Measurements from ENCODE around the gene PLCD4. TPM values are rescaled to one million over a fixed set of nuclear protein-coding genes. Genes with fewer than 3 reads are reported as not detected.
A peak's percentile ranks its signal among the peaks of the same experiment; 100 is the strongest.

Gene PLCD4
- polyA plus RNA-seq, 1 experiment: 4.9 TPM

DNA sequence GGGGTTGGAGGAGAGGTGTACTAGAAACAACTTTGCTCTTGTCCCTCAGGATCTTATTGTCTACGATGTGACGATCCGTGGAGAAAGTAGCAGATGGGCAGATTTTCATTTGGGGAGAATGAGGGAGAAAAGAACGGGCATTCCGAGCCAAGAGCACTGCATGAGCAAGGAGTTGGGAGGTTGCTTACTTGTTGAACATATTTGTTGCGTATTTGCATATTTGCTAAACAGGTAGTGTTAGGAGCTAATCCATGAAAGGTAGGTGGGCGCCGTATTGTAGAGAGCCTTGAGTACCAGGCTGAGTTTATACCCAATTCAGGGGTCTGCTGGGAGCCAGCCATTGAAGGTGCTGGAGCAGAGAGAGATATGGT lies 52.3 kb downstream of the PLCD4 start:
- TF ChIP-seq, protein P1, sequence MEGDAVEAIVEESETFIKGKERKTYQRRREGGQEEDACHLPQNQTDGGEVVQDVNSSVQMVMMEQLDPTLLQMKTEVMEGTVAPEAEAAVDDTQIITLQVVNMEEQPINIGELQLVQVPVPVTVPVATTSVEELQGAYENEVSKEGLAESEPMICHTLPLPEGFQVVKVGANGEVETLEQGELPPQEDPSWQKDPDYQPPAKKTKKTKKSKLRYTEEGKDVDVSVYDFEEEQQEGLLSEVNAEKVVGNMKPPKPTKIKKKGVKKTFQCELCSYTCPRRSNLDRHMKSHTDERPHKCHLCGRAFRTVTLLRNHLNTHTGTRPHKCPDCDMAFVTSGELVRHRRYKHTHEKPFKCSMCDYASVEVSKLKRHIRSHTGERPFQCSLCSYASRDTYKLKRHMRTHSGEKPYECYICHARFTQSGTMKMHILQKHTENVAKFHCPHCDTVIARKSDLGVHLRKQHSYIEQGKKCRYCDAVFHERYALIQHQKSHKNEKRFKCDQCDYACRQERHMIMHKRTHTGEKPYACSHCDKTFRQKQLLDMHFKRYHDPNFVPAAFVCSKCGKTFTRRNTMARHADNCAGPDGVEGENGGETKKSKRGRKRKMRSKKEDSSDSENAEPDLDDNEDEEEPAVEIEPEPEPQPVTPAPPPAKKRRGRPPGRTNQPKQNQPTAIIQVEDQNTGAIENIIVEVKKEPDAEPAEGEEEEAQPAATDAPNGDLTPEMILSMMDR (IDR thresholded peaks at IDR 0.05; ENCODE audit: low read depth, low read length): no peak
- DNase-seq (ENCODE audit: low read depth, low spot score): no peak
- ChIA-PET CTCF (interaction anchor here (0.6 to 5.2 kb wide), 10 partner anchors 11 to 188 kb away, joined by 3 to 72 read pairs (median 3); partner anchors contain the start of genes RNF25 and STK36), POLR2A (interaction anchor here (0.6 to 3.0 kb wide), 9 partner anchors 8 to 418 kb away, joined by 3 to 24 read pairs (median 5); partner anchors contain the start of genes PLCD4, RNF25, STK36 and TTLL4)
- Histone ChIP-seq H3K9me3 (ENCODE audit: control insufficient read depth, insufficient read depth, low read length) (peaks cover 3% of the 10 kb centered on the region; the same call in 1 of the 2 replicates), H3K27me3 (ENCODE audit: control insufficient read depth, insufficient read depth, low read length) (no peaks in the 10 kb centered on the region), H3K27ac (ENCODE audit: low read depth, low read length) (peak overlapping the region; percentile 21), H3K4me3 (ENCODE audit: low read depth, low read length) (peak overlapping the region; percentile 91)

DNA sequence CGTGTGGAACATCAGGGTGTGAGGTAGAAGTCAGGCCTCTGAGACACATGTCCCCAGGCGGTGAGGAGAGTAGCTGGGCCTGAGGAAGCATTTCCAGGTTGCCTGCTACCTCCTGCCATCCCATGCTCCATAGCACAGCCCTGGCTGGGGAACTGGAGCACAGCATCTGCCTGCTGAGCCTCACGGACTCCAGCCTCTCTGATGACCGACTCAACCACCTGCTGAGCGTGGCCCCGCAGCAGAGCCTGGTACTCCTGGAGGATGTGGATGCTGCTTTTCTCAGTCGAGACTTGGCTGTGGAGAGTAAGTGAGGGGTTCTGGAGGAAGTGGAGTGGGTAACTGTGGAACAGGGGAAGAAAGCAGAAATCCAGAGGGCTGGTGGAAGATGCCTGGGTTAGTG lies 54.7 kb downstream of the PLCD4 start:
- no peak for DNase-seq (ENCODE audit: low read depth, low spot score)
- Histone ChIP-seq H3K9me3 (ENCODE audit: control insufficient read depth, insufficient read depth, low read length) (peaks cover 3% of the 10 kb centered on the region; the same call in 1 of the 2 replicates), H3K4me3 (ENCODE audit: low read depth, low read length) (no peak overlapping the region), H3K27ac (ENCODE audit: low read depth, low read length) (no peak overlapping the region), H3K27me3 (ENCODE audit: control insufficient read depth, insufficient read depth, low read length) (no peaks in the 10 kb centered on the region)
- TF ChIP-seq, protein P1 (IDR thresholded peaks at IDR 0.05; ENCODE audit: low read depth, low read length): no peak
- ChIA-PET CTCF (interaction anchor here (5.2 kb wide), 1 partner anchor 13 kb away, joined by 32 read pairs; no protein-coding TSS in a partner anchor), POLR2A (interaction anchor here (1.3 kb wide), 1 partner anchor 10 kb away, joined by 3 read pairs; the partner anchor contains the start of gene STK36)

DNA sequence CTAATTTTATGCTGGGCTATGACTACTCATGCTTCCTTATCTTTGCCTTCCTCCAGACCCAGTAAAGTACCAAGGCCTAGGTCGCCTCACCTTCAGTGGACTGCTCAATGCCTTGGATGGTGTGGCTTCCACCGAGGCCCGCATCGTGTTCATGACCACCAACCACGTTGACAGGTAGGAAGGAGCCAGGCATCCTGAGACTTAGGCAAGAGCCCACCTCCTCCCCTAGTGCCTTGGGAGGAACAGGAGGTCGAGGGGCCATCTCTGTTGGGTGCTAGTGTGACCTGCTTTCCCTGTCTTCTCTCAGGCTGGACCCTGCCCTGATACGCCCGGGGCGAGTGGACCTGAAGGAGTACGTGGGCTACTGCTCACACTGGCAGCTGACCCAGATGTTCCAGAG lies 55.1 kb downstream of the PLCD4 start:
- Histone ChIP-seq H3K9me3 (ENCODE audit: control insufficient read depth, insufficient read depth, low read length) (peaks cover 3% of the 10 kb centered on the region; the same call in 1 of the 2 replicates), H3K4me3 (ENCODE audit: low read depth, low read length) (no peak overlapping the region), H3K27ac (ENCODE audit: low read depth, low read length) (no peak overlapping the region), H3K27me3 (ENCODE audit: control insufficient read depth, insufficient read depth, low read length) (no peaks in the 10 kb centered on the region)
- no peak for DNase-seq (ENCODE audit: low read depth, low spot score)
- POLR2A ChIA-PET: interaction anchor here (0.5 kb wide), 1 partner anchor 38 kb away, joined by 4 read pairs; no protein-coding TSS in a partner anchor
- TF ChIP-seq, protein P1 (IDR thresholded peaks at IDR 0.05; ENCODE audit: low read depth, low read length): no peak
- CTCF ChIA-PET: no interaction called here

DNA sequence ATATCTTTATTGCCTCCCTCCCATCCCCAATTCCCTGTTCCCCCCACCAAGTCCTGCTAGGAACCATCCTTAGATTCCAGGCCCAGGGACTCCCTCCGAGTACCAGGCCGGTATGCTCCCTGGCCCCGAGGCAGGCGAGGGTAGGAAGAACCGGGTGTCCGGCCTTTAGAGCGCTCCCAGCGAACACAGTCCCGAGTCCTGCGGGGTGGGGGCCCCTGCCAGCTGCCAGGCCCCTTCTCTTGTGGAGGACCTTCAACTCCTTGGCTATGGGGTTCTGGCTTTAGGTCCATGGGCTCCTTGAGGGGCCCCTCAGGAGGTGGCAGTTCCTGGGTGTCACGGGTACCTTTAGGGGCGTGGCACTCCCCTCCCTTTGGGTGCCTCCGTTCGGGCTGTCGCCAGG lies 56.2 kb downstream of the PLCD4 start:
- H3K9me3 ChIP-seq (ENCODE audit: control insufficient read depth, insufficient read depth, low read length): peaks cover 3% of the 10 kb centered on the region; the same call in 1 of the 2 replicates
- TF ChIP-seq, protein P1 (IDR thresholded peaks at IDR 0.05; ENCODE audit: low read depth, low read length): no peak
- H3K27ac ChIP-seq (ENCODE audit: low read depth, low read length): no peak overlapping the region
- H3K4me3 ChIP-seq (ENCODE audit: low read depth, low read length): no peak overlapping the region
- no peak for DNase-seq (ENCODE audit: low read depth, low spot score)
- ChIA-PET POLR2A (interaction anchor here (1.0 kb wide), 1 partner anchor 8 kb away, joined by 3 read pairs; the partner anchor contains the start of genes RNF25 and STK36), CTCF (no interaction called here)
- H3K27me3 ChIP-seq (ENCODE audit: control insufficient read depth, insufficient read depth, low read length): no peaks in the 10 kb centered on the region

DNA sequence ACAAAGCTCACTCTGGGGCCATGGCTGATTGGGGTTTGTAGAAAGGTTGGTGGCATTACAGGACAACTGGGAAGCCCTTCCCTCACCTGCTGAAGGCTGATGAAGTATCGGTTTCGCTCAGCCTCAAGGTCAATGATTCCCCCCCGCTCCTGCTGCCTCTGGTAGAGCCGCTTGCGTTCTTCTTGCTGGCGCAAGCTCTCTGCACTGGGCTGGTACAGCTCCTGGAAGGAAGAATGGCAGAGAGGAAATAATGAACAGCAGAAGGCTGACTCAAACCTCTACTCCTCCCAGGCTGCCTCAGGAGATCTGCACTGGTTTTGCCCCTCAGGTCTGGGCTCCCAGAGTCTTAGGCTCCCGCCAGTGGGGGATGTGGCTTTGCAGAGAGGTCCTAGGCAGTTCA lies 57.0 kb downstream of the PLCD4 start:
- ChIA-PET POLR2A (no interaction called here), CTCF (no interaction called here)
- Histone ChIP-seq H3K27me3 (ENCODE audit: control insufficient read depth, insufficient read depth, low read length) (no peaks in the 10 kb centered on the region), H3K4me3 (ENCODE audit: low read depth, low read length) (no peak overlapping the region), H3K9me3 (ENCODE audit: control insufficient read depth, insufficient read depth, low read length) (no peaks in the 10 kb centered on the region), H3K27ac (ENCODE audit: low read depth, low read length) (no peak overlapping the region)
- no peak for DNase-seq (ENCODE audit: low read depth, low spot score)
- TF ChIP-seq, protein P1 (IDR thresholded peaks at IDR 0.05; ENCODE audit: low read depth, low read length): no peak
